NOMO-1 (cell line): ENCODE results near the gene MAP2K5.

Experiments
- DNase-seq, 2 experiments: peaks; one replicate each; lab custom pipeline; 2025; ENCODE audit not compliant: unreplicated experiment in 2 of 2; lab: John Stamatoyannopoulos, UW

Gene MAP2K5

GRCh38 chr15:67831363-67831762, 288.9 kb downstream of the MAP2K5 start:
- DNase-seq, result no peak

GRCh38 chr15:67832031-67832551, 289.6 kb downstream of the MAP2K5 start:
- DNase-seq, result peak; percentile 14 to 32

GRCh38 chr15:67832897-67833709, 290.6 kb downstream of the MAP2K5 start:
- DNase-seq, result no peak

- DNase-seq, result peak; percentile 61 to 69
Measured at GRCh38 chr15:67833710-67834511, 291.4 kb downstream of the MAP2K5 start.

GRCh38 chr15:67834581-67835296, 292.2 kb downstream of the MAP2K5 start:
- no peak for DNase-seq

GRCh38 chr15:67835297-67836133, 293.0 kb downstream of the MAP2K5 start:
- DNase-seq, result no peak

GRCh38 chr15:67836134-67836455, 293.6 kb downstream of the MAP2K5 start:
- DNase-seq, result no peak

GRCh38 chr15:67836477-67836876, 294.0 kb downstream of the MAP2K5 start:
- DNase-seq, result peak; percentile 37 to 43

GRCh38 chr15:67836955-67837354, 294.5 kb downstream of the MAP2K5 start:
- no peak for DNase-seq

- peak in 1 of 2 experiments; percentile 52 for DNase-seq
Measured at GRCh38 chr15:67838789-67839332, 296.4 kb downstream of the MAP2K5 start.

- peak; percentile 44 to 78 for DNase-seq
Measured at GRCh38 chr15:67839499-67839928, 297.0 kb downstream of the MAP2K5 start.

GRCh38 chr15:67839929-67840748, 297.6 kb downstream of the MAP2K5 start, which contains the start of gene RNU6-1:
RNU6-1 (minus strand) TSS chr15:67840045.
- DNase-seq, result peak; percentile 94 to 98

- DNase-seq, result peak in 1 of 2 experiments; percentile 33
Measured at GRCh38 chr15:67840749-67841512, 298.4 kb downstream of the MAP2K5 start.

GRCh38 chr15:67841513-67841762, 298.9 kb downstream of the MAP2K5 start:
- DNase-seq, result no peak

GRCh38 chr15:67843092-67843501, 300.6 kb downstream of the MAP2K5 start:
- no peak for DNase-seq

GRCh38 chr15:67843571-67844387, 301.3 kb downstream of the MAP2K5 start:
- DNase-seq, result no peak

GRCh38 chr15:67845974-67846373, 303.5 kb downstream of the MAP2K5 start:
- DNase-seq, result no peak

GRCh38 chr15:67849538-67849937, 307.0 kb downstream of the MAP2K5 start:
- DNase-seq, result no peak
